IMR-90 (cell line): ENCODE results near the gene BTNL2. TPM values are rescaled to one million over a fixed set of nuclear protein-coding genes. Genes with fewer than 3 reads are reported as not detected.

Experiments used
- ATAC-seq: fragments of 200-7000 bp; cut with Tn5 transposase; 2 replicates; pipeline ENCODE4 v1.9.1; 2020; ENCODE audit warnings: low read depth, mild to moderate bottlenecking, moderate library complexity
- BruUV-seq: library from RNA; stranded (reverse); fragments of 400-500 nt; replicated peaks from 2 replicates; lab custom pipeline; 2021; lab: Mats Ljungman, UMichigan
- CTCF ChIA-PET: fragments of 300-600 bp; formaldehyde crosslinking; extraction: SDS; loops from one replicate; lab custom pipeline; 2021; ENCODE audit warnings: antibody characterized with exemption; lab: Yijun Ruan, JAX
- POLR2A ChIA-PET: fragments of 300-600 bp; sonication (Branson Sonifier 250); formaldehyde crosslinking; loops from one replicate; lab custom pipeline; 2022; ENCODE audit warnings: antibody characterized with exemption; ENCODE audit not compliant: unreplicated experiment; lab: Charles Lee
- DNase-seq: peaks from one replicate; pipeline ENCODE4 v3.0.0; 2013
- H2AFZ ChIP-seq: replicated peaks from 2 replicates; pipeline ENCODE3; 2013; ENCODE audit warnings: low read length, mild to moderate bottlenecking; ENCODE audit not compliant: poor library complexity
- H2AK5ac ChIP-seq: 2 replicates; pipeline ENCODE4 v1.6.1; 2013; ENCODE audit warnings: low read depth, low read length, inconsistent platforms
- H2AK9ac ChIP-seq: replicated peaks from 2 replicates; pipeline ENCODE3; 2013; ENCODE audit warnings: mild to moderate bottlenecking, low read depth, low read length, moderate library complexity; ENCODE audit not compliant: poor library complexity
- H2BK120ac ChIP-seq: 2 replicates; pipeline ENCODE4 v1.6.1; 2013; ENCODE audit warnings: low read depth, low read length, inconsistent platforms
- H2BK15ac ChIP-seq: 3 replicates; pipeline ENCODE4 v1.6.1; 2013; ENCODE audit warnings: low read depth, low read length, inconsistent platforms
- H2BK20ac ChIP-seq: 2 replicates; pipeline ENCODE4 v1.6.1; 2013; ENCODE audit warnings: low read depth, mild to moderate bottlenecking, inconsistent platforms, low read length, moderate library complexity
- H2BK5ac ChIP-seq: 2 replicates; pipeline ENCODE4 v1.6.1; 2013; ENCODE audit warnings: mild to moderate bottlenecking, low read depth, low read length, inconsistent platforms; ENCODE audit not compliant: poor library complexity, severe bottlenecking
- H3K14ac ChIP-seq: replicated peaks from 2 replicates; pipeline ENCODE4 v1.6.1; 2013; ENCODE audit warnings: low read depth, low read length, inconsistent platforms
- H3K18ac ChIP-seq: 2 replicates; pipeline ENCODE4 v1.6.1; 2013; ENCODE audit warnings: low read depth, low read length, control low read depth
- H3K23ac ChIP-seq: 2 replicates; pipeline ENCODE4 v1.6.1; 2013; ENCODE audit warnings: low read depth, low read length, inconsistent platforms
- H3K27ac ChIP-seq: 2 replicates; pipeline ENCODE4 v1.5.1; 2013; ENCODE audit warnings: mild to moderate bottlenecking, control low read depth, low read length; ENCODE audit not compliant: insufficient read depth
- H3K27me3 ChIP-seq: 2 replicates; pipeline ENCODE4 v1.6.1; 2013; ENCODE audit warnings: low read length; ENCODE audit not compliant: control insufficient read depth, insufficient read depth
- H3K36me3 ChIP-seq: 2 replicates; pipeline ENCODE4 v1.6.1; 2013; ENCODE audit warnings: low read length, mixed read lengths; ENCODE audit not compliant: control insufficient read depth, insufficient read depth
- H3K4ac ChIP-seq: 2 replicates; pipeline ENCODE4 v1.6.1; 2013; ENCODE audit warnings: low read depth, low read length, inconsistent platforms
- H3K4me1 ChIP-seq: 2 replicates; pipeline ENCODE4 v1.6.1; 2013; ENCODE audit warnings: low read length, mixed read lengths; ENCODE audit not compliant: control insufficient read depth, insufficient read depth
- H3K4me2 ChIP-seq: 2 replicates; pipeline ENCODE4 v1.6.1; 2013; ENCODE audit warnings: low read depth, mild to moderate bottlenecking, control low read depth, low read length, moderate library complexity
- H3K4me3 ChIP-seq: 2 replicates; pipeline ENCODE4 v1.5.1; 2013; ENCODE audit warnings: low read depth, mild to moderate bottlenecking, control low read depth, low read length, moderate library complexity; ENCODE audit not compliant: insufficient read depth
- H3K56ac ChIP-seq: 2 replicates; pipeline ENCODE4 v1.6.1; 2013; ENCODE audit warnings: low read length, inconsistent platforms; ENCODE audit not compliant: insufficient read depth; ENCODE audit errors: extremely low read depth
- H3K79me1 ChIP-seq, 2 experiments: 2 replicates each; pipeline ENCODE4 v1.6.1; 2013; ENCODE audit warnings: low read length in 2 of 2, inconsistent platforms in 1 of 2, low read depth in 1 of 2
- H3K9ac ChIP-seq: 2 replicates; pipeline ENCODE4 v1.6.1; 2013; ENCODE audit warnings: low read depth, low read length, control low read depth
- H3K9me1 ChIP-seq: 2 replicates; pipeline ENCODE4 v1.6.1; 2013; ENCODE audit warnings: low read length, inconsistent platforms; ENCODE audit not compliant: insufficient read depth
- H3K9me3 ChIP-seq: 2 replicates; pipeline ENCODE4 v1.6.1; 2013; ENCODE audit warnings: low read length; ENCODE audit not compliant: control insufficient read depth, insufficient read depth
- H4K20me1 ChIP-seq: 2 replicates; pipeline ENCODE4 v1.6.1; 2013; ENCODE audit warnings: low read length, inconsistent platforms; ENCODE audit not compliant: insufficient read depth
- H4K5ac ChIP-seq: 2 replicates; pipeline ENCODE4 v1.6.1; 2013; ENCODE audit warnings: mild to moderate bottlenecking, low read depth, low read length, control low read depth
- H4K8ac ChIP-seq, 2 experiments: 2 replicates each; pipeline ENCODE4 v1.6.1; 2013; ENCODE audit warnings: low read depth in 2 of 2, low read length in 2 of 2, control low read depth in 1 of 2, inconsistent platforms in 1 of 2
- H4K91ac ChIP-seq: 2 replicates; pipeline ENCODE4 v1.6.1; 2013; ENCODE audit warnings: low read depth, low read length, inconsistent platforms; ENCODE audit not compliant: insufficient read depth
- BHLHE40 ChIP-seq: fragments of 150-350 bp; IDR thresholded peaks from 2 replicates; pipeline ENCODE4 v1.6.1; 2016; ENCODE audit warnings: mild to moderate bottlenecking, low read depth, low read length
- CEBPB ChIP-seq: IDR thresholded peaks from 2 replicates; pipeline ENCODE4 v1.6.1; 2012; ENCODE audit warnings: low read depth, low read length, improper control_type of control experiment
- CHD1 ChIP-seq: IDR thresholded peaks from 2 replicates; pipeline ENCODE4 v1.6.1; 2012; ENCODE audit warnings: low read depth, low read length, improper control_type of control experiment
- FOS ChIP-seq: fragments of 150-350 bp; IDR thresholded peaks from 2 replicates; pipeline ENCODE4 v1.6.1; 2016; ENCODE audit warnings: low read depth, low read length
- MAFK ChIP-seq: IDR thresholded peaks from 2 replicates; pipeline ENCODE4 v1.6.1; 2012; ENCODE audit warnings: low read depth, low read length, improper control_type of control experiment
- MAZ ChIP-seq: IDR thresholded peaks from 2 replicates; pipeline ENCODE4 v1.6.1; 2012; ENCODE audit warnings: low read depth, mild to moderate bottlenecking, low read length, improper control_type of control experiment, moderate library complexity, borderline replicate concordance
- MXI1 ChIP-seq: IDR thresholded peaks from 2 replicates; pipeline ENCODE4 v1.6.1; 2012; ENCODE audit warnings: low read depth, mild to moderate bottlenecking, low read length, moderate library complexity, borderline replicate concordance
- NFE2L2 ChIP-seq: fragments of 150-350 bp; IDR thresholded peaks from 2 replicates; pipeline ENCODE4 v1.6.1; 2016; ENCODE audit warnings: low read depth, mild to moderate bottlenecking, low read length
- POLR2A ChIP-seq: IDR thresholded peaks from 2 replicates; pipeline ENCODE4 v1.6.1; 2012; ENCODE audit warnings: mild to moderate bottlenecking, low read depth, low read length
- RAD21 ChIP-seq: IDR thresholded peaks from 2 replicates; pipeline ENCODE4 v1.6.1; 2012; ENCODE audit warnings: low read length, improper control_type of control experiment
- RCOR1 ChIP-seq: IDR thresholded peaks from 2 replicates; pipeline ENCODE4 v1.6.1; 2012; ENCODE audit warnings: mild to moderate bottlenecking, low read length, improper control_type of control experiment; ENCODE audit not compliant: insufficient replicate concordance
- RFX5 ChIP-seq: IDR thresholded peaks from 2 replicates; pipeline ENCODE4 v1.8.0; 2012; ENCODE audit warnings: low read depth, mild to moderate bottlenecking, low read length, moderate library complexity
- SMC3 ChIP-seq: fragments of 150-350 bp; IDR thresholded peaks from 2 replicates; pipeline ENCODE4 v1.6.1; 2016; ENCODE audit warnings: low read depth, mild to moderate bottlenecking, antibody characterized with exemption, low read length, moderate library complexity
- WGBS, 2 experiments: methylation state at CpG; one replicate each; pipeline versions ENCODE4 v1.1.5 to v1.1.7; 2013; ENCODE audit warnings: missing lambda C conversion rate in 2 of 2; ENCODE audit not compliant: insufficient read length in 1 of 2; ENCODE audit errors: extremely low coverage in 2 of 2; 5-methylcytosine and 5-hydroxymethylcytosine counted together
- dilution Hi-C: fragments of 300-500 bp; cut with HindIII; formaldehyde crosslinking; loops from one replicate; pipeline ENCODE4 v1.14.3; 2018; ENCODE audit warnings: low sequenced_read_pairs; ENCODE audit not compliant: unreplicated experiment
- in situ Hi-C: fragments of 300-500 bp; cut with MboI; formaldehyde crosslinking; loops from 3 replicates; pipeline ENCODE4 v1.14.3; 2019; ENCODE audit warnings: low sequenced_read_pairs, inconsistent platforms, mixed read lengths
- intact Hi-C: fragments of 100-400 bp; cut with micrococcal nuclease; formaldehyde crosslinking; loops from 2 replicates; pipeline ENCODE4 v1.10.0; 2022
- polyA plus RNA-seq, 3 experiments: library from polyadenylated mRNA; depleted of rRNA; stranded (reverse); fragments of >200 nt; gene quantifications; 2 replicates each; pipeline ENCODE4 v1.2.3, GENCODE V29; 2012; ENCODE audit warnings: low replicate concordance in 1 of 3
- total RNA-seq: library from RNA; depleted of rRNA; stranded (reverse); fragments of >200 nt; gene quantifications from 2 replicates; pipeline ENCODE4 v1.2.3, GENCODE V29; 2012
- TF ChIP-seq, protein P1 (sequence below): fragments of 150-350 bp; IDR thresholded peaks from 2 replicates; pipeline ENCODE4 v1.6.1; 2017; ENCODE audit warnings: mild to moderate bottlenecking, antibody characterized with exemption, low read length, low read depth
- TF ChIP-seq, protein P2 (sequence below): conservative IDR thresholded peaks from 2 replicates; pipeline ENCODE4 v1.5.1; 2012; ENCODE audit warnings: mild to moderate bottlenecking, low read depth, low read length, improper control_type of control experiment

BTNL2 gene
- total and polyA plus RNA-seq, 2 of the 4 experiments (the other 2 are of a cell fraction) = not detected

- Histone ChIP-seq H3K4me2 (no peak overlapping the region), H3K9me3 (no peaks in the 10 kb centered on the region), H3K18ac (no peak overlapping the region), H4K8ac (no peak overlapping the region), H2BK20ac (no peak overlapping the region), H4K91ac (no peak overlapping the region), H3K27ac (no peak overlapping the region), H3K36me3 (no peaks in the 10 kb centered on the region), H2AFZ (no peak overlapping the region), H4K5ac (no peak overlapping the region), H2BK5ac (no peak overlapping the region), H3K4ac (no peak overlapping the region), H2BK15ac (no peak overlapping the region), H3K9me1 (no peaks in the 10 kb centered on the region), H2AK9ac (no peak overlapping the region), H2AK5ac (no peak overlapping the region), H3K14ac (no peak overlapping the region), H4K20me1 (no peaks in the 10 kb centered on the region), H3K23ac (no peak overlapping the region), H3K56ac (no peak overlapping the region), H2BK120ac (no peak overlapping the region), H3K4me1 (no peaks in the 10 kb centered on the region), H3K79me1 (no peaks in the 10 kb centered on the region), H3K4me3 (no peak overlapping the region), H3K9ac (no peak overlapping the region), H3K27me3 (peaks cover 36% of the 10 kb centered on the region)
- ATAC-seq = no peak
- BruUV-seq = no TSS peak
- dilution Hi-C loops (no loop called here), in situ Hi-C loops (loop anchor here (5.0 to 10.0 kb wide), 2 partner anchors 164 to 283 kb away; no protein-coding TSS in a partner anchor), intact Hi-C loops (loop anchor here (2.0 to 5.0 kb wide), 2 partner anchors 294 to 375 kb away; no protein-coding TSS in a partner anchor)
- 56% methylated on average over 4 of the region's 9 CpGs; no CpG with 5 or more reads in 1 of the 2 experiments for WGBS, 2 experiments
- ChIA-PET CTCF (no interaction called here), POLR2A (no interaction called here)
- DNase-seq = no peak
- no peak for TF ChIP-seq BHLHE40
- TF ChIP-seq MAFK = no peak
- TF ChIP-seq CHD1 = no peak
- no peak for TF ChIP-seq POLR2A
- TF ChIP-seq NFE2L2 = no peak
- TF ChIP-seq, protein P1, sequence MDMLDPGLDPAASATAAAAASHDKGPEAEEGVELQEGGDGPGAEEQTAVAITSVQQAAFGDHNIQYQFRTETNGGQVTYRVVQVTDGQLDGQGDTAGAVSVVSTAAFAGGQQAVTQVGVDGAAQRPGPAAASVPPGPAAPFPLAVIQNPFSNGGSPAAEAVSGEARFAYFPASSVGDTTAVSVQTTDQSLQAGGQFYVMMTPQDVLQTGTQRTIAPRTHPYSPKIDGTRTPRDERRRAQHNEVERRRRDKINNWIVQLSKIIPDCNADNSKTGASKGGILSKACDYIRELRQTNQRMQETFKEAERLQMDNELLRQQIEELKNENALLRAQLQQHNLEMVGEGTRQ = no peak
- TF ChIP-seq MXI1 = no peak
- TF ChIP-seq MAZ = no peak
- no peak for TF ChIP-seq RCOR1
- TF ChIP-seq, protein P2, sequence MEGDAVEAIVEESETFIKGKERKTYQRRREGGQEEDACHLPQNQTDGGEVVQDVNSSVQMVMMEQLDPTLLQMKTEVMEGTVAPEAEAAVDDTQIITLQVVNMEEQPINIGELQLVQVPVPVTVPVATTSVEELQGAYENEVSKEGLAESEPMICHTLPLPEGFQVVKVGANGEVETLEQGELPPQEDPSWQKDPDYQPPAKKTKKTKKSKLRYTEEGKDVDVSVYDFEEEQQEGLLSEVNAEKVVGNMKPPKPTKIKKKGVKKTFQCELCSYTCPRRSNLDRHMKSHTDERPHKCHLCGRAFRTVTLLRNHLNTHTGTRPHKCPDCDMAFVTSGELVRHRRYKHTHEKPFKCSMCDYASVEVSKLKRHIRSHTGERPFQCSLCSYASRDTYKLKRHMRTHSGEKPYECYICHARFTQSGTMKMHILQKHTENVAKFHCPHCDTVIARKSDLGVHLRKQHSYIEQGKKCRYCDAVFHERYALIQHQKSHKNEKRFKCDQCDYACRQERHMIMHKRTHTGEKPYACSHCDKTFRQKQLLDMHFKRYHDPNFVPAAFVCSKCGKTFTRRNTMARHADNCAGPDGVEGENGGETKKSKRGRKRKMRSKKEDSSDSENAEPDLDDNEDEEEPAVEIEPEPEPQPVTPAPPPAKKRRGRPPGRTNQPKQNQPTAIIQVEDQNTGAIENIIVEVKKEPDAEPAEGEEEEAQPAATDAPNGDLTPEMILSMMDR = no peak
- no peak for TF ChIP-seq RAD21
- TF ChIP-seq FOS = no peak
- TF ChIP-seq RFX5 = no peak
- TF ChIP-seq SMC3 = no peak
- TF ChIP-seq CEBPB = no peak
These were observed 4.8 kb upstream of the BTNL2 start for GRCh38 chr6:32411566-32412327.
